ENCODE results near the gene UBE2E2. TPM values are rescaled to one million over a fixed set of nuclear protein-coding genes. Genes with fewer than 3 reads are reported as not detected.
"Not testable (repeated sequence)": the region's sequence is repeated elsewhere in the genome, so short reads cannot be mapped to it uniquely, and the experiment has no call there.

The UBE2E2 gene
- total and polyA plus RNA-seq, 2 experiments from 2014 or later, result 29.0 to 75.4 TPM

GRCh38 chr3:23172059-23172458 is 31.1 kb upstream of the UBE2E2 start:
- no peak overlapping the region for H2AFZ ChIP-seq
- no peaks in the 10 kb centered on the region for H4K20me1 ChIP-seq (ENCODE audit: insufficient read depth)
- no peak for DNase-seq
- no peak for TF ChIP-seq EZH2phosphoT487 (IDR thresholded peaks at IDR 0.05; ENCODE audit: insufficient read depth, low read depth)
- no peak overlapping the region for H3K27ac ChIP-seq
- no peak overlapping the region for H3K9ac ChIP-seq
- in situ Hi-C loops (cut with MboI), result no loop called here
- WGBS, 2 experiments (ENCODE audit: low coverage in 1 of 2, low lambda C conversion rate in 2 of 2, missing lambda C conversion rate in 2 of 2), result 83 to 84% methylated on average over 2 of the region's 2 CpGs
- no peak overlapping the region for H3K4me2 ChIP-seq (ENCODE audit: unreplicated experiment)
- H3K4me3 ChIP-seq, result no peak overlapping the region
- H3K27me3 ChIP-seq (replicated peaks; ENCODE audit: insufficient read depth), result peaks cover 22% of the 10 kb centered on the region; the same call in 1 of the 2 replicates
- no peaks in the 10 kb centered on the region for H3K9me3 ChIP-seq (ENCODE audit: low read depth)
- H3K79me2 ChIP-seq (ENCODE audit: insufficient read depth), result no peaks in the 10 kb centered on the region
- H3F3A ChIP-seq (ENCODE audit: insufficient read depth), result no peaks in the 10 kb centered on the region
- no peaks in the 10 kb centered on the region for H3K36me3 ChIP-seq (ENCODE audit: low read depth)
- H3K9me2 ChIP-seq (ENCODE audit: insufficient read depth), result no peaks in the 10 kb centered on the region
- no peaks in the 10 kb centered on the region for H3K4me1 ChIP-seq (ENCODE audit: insufficient read depth)

GRCh38 chr3:23174426-23175039 is 28.6 kb upstream of the UBE2E2 start:
- no peaks in the 10 kb centered on the region for H3K36me3 ChIP-seq (ENCODE audit: low read depth)
- no peaks in the 10 kb centered on the region for H4K20me1 ChIP-seq (ENCODE audit: insufficient read depth)
- no peaks in the 10 kb centered on the region for H3K9me2 ChIP-seq (ENCODE audit: insufficient read depth)
- WGBS, 2 experiments (ENCODE audit: low coverage in 1 of 2, low lambda C conversion rate in 2 of 2, missing lambda C conversion rate in 2 of 2), result 50 to 51% methylated on average over 3 of the region's 3 CpGs
- in situ Hi-C loops (cut with MboI), result no loop called here
- no peaks in the 10 kb centered on the region for H3F3A ChIP-seq (ENCODE audit: insufficient read depth)
- no peak overlapping the region for H2AFZ ChIP-seq
- TF ChIP-seq EZH2phosphoT487 (IDR thresholded peaks at IDR 0.05; ENCODE audit: insufficient read depth, low read depth), result no peak
- TF ChIP-seq EZH2 (IDR thresholded peaks at IDR 0.05; ENCODE audit: insufficient read depth, poor library complexity, severe bottlenecking), result no peak
- H3K4me3 ChIP-seq, result no peak overlapping the region
- DNase-seq, result no peak
- H3K9me3 ChIP-seq (ENCODE audit: low read depth), result no peaks in the 10 kb centered on the region
- no peak overlapping the region for H3K27ac ChIP-seq
- no peak overlapping the region for H3K9ac ChIP-seq
- no peaks in the 10 kb centered on the region for H3K79me2 ChIP-seq (ENCODE audit: insufficient read depth)
- H3K4me2 ChIP-seq (ENCODE audit: unreplicated experiment), result no peak overlapping the region
- peaks cover 22% of the 10 kb centered on the region; the same call in 1 of the 2 replicates for H3K27me3 ChIP-seq (replicated peaks; ENCODE audit: insufficient read depth)
- H3K4me1 ChIP-seq (ENCODE audit: insufficient read depth), result no peaks in the 10 kb centered on the region

DNA sequence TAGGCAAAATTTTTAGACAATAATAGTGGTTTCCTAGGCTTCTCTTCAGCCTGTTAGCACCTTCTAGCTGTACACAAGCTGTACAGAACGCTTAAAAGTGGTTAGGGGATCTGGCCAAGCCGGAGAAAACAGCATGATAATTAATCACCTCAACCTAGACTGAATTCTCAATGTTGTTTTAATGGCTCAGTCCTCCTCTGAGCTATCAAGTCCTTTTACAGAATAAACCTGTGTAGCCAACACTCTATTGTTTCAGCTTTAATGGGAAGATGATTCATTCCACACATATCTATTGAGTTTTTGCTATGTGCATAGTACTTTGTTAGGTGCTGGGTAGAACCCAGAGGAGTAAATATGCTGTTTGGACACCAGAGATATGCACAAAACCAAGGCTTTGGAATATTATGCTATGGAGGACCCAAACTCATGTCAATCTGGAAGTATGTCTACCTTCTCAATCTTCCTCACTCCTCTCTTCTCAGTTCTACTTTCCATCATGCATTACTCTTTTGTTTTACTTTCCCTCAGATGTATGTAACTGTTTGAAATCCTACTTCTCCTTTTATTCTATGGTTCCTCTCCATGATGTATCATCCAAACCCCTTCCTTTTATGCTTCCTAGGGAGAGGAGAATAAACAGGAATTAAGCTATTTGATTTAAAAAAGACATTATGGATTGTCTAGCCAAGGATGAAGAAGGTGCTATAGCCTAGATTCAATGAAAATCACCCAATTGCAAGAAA is 27.6 kb upstream of the UBE2E2 start:
- no peak for TF ChIP-seq EZH2phosphoT487 (IDR thresholded peaks at IDR 0.05; ENCODE audit: insufficient read depth, low read depth)
- TF ChIP-seq EZH2 (IDR thresholded peaks at IDR 0.05; ENCODE audit: insufficient read depth, poor library complexity, severe bottlenecking), result no peak
- H2AFZ ChIP-seq, result no peak overlapping the region
- no peak overlapping the region for H3K4me2 ChIP-seq (ENCODE audit: unreplicated experiment)
- H3K27me3 ChIP-seq (replicated peaks; ENCODE audit: insufficient read depth), result peaks cover 22% of the 10 kb centered on the region; the same call in 1 of the 2 replicates
- H3F3A ChIP-seq (ENCODE audit: insufficient read depth), result no peaks in the 10 kb centered on the region
- in situ Hi-C loops (cut with MboI), result no loop called here
- no peaks in the 10 kb centered on the region for H3K9me3 ChIP-seq (ENCODE audit: low read depth)
- DNase-seq, result no peak
- H3K79me2 ChIP-seq (ENCODE audit: insufficient read depth), result no peaks in the 10 kb centered on the region
- H3K27ac ChIP-seq, result no peak overlapping the region
- no peaks in the 10 kb centered on the region for H3K36me3 ChIP-seq (ENCODE audit: low read depth)
- H3K9ac ChIP-seq, result no peak overlapping the region
- 25 to 34% methylated on average over 2 of the region's 2 CpGs for WGBS, 2 experiments (ENCODE audit: low coverage in 1 of 2, low lambda C conversion rate in 2 of 2, missing lambda C conversion rate in 2 of 2)
- no peak overlapping the region for H3K4me3 ChIP-seq
- H3K9me2 ChIP-seq (ENCODE audit: insufficient read depth), result no peaks in the 10 kb centered on the region
- no peaks in the 10 kb centered on the region for H4K20me1 ChIP-seq (ENCODE audit: insufficient read depth)
- H3K4me1 ChIP-seq (ENCODE audit: insufficient read depth), result no peaks in the 10 kb centered on the region

GRCh38 chr3:23176839-23177238 is 26.3 kb upstream of the UBE2E2 start:
- H3K79me2 ChIP-seq (ENCODE audit: insufficient read depth); H3K27ac ChIP-seq; H2AFZ ChIP-seq; H3K9ac ChIP-seq; H4K20me1 ChIP-seq (ENCODE audit: insufficient read depth); H3K4me1 ChIP-seq (ENCODE audit: insufficient read depth); H3K36me3 ChIP-seq (ENCODE audit: low read depth); H3K9me2 ChIP-seq (ENCODE audit: insufficient read depth); H3F3A ChIP-seq (ENCODE audit: insufficient read depth); H3K4me2 ChIP-seq (ENCODE audit: unreplicated experiment); DNase-seq; in situ Hi-C loops (cut with MboI); H3K9me3 ChIP-seq (ENCODE audit: low read depth); H3K4me3 ChIP-seq: not testable (repeated sequence)
- H3K27me3 ChIP-seq (replicated peaks; ENCODE audit: insufficient read depth), result peaks cover 22% of the 10 kb centered on the region; the same call in 1 of the 2 replicates
- WGBS, 2 experiments (ENCODE audit: low coverage in 1 of 2, low lambda C conversion rate in 2 of 2, missing lambda C conversion rate in 2 of 2), result 71 to 79% methylated on average over 4 of the region's 4 CpGs
